Esophagus squamous epithelium (tissue), 4 donors: ENCODE measurements around the gene KRIT1.

ENCODE experiments used
- CTCF ChIP-seq, 6 experiments: fragments of 450-650 bp in 4 of 6; fragments of 200-600 bp in 2 of 6; sonication (generic) in 2 of 6; IDR thresholded peaks; one replicate each; pipeline ENCODE4 v1.5.1; 2016 to 2019; ENCODE audit warnings: antibody characterized with exemption in 6 of 6, mild to moderate bottlenecking in 4 of 6, moderate library complexity in 4 of 6
- POLR2A ChIP-seq, 4 donors: fragments of 450-650 bp; IDR thresholded peaks; one replicate each; pipeline ENCODE4 v1.6.1; 2017; ENCODE audit warnings: antibody characterized with exemption in 4 of 4, mild to moderate bottlenecking in 4 of 4, moderate library complexity in 3 of 4

DNA sequence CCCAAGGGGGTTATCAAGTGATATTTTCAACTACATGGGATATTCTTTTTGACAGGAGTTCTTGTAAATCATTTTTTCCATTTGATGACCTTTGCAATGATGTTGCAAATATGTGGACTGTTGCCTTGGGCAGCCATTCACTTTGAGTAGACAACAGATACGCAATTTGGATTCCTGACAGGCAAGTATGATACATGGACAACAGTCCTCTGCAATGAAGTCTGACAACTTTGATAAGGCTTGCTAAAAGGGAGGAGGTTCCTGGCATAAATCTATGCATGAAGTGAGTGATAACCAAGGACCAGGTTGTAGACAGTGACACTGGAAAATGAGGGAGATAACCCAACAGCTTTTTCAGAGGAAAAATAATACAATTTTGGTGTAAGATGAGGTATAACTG, 84.4 kb downstream of the KRIT1 start:
- TF ChIP-seq POLR2A (IDR thresholded peaks at IDR 0.05) (no peak), CTCF (IDR thresholded peaks at IDR 0.05) (no peak)
